H1 (cell line): Measurements from ENCODE around the gene RAB11FIP3. TPM values are rescaled to one million over a fixed set of nuclear protein-coding genes. Genes with fewer than 3 reads are reported as not detected.

Experiments used
- CTCF ChIA-PET: fragments of 300-600 bp; sonication (Branson Sonifier 250); formaldehyde crosslinking; loops from one replicate; lab custom pipeline; 2021; ENCODE audit not compliant: partially characterized antibody; lab: Charles Lee
- POLR2A ChIA-PET: fragments of 300-600 bp; sonication (Branson Sonifier 250); formaldehyde crosslinking; loops from one replicate; lab custom pipeline; 2021; ENCODE audit warnings: inconsistent platforms; ENCODE audit not compliant: partially characterized antibody; lab: Charles Lee
- DNase-seq, 2 experiments: peaks; one replicate each; pipeline versions ENCODE4 v3.0.0 to v3.0.0-alpha.2; 2010 to 2022; ENCODE audit warnings: low spot score in 2 of 2, low read depth in 1 of 2, mixed read lengths in 1 of 2
- FAIRE-seq: peaks from 2 replicates; lab custom pipeline; 2011; peaks lifted over from hg19 to GRCh38; lab: Jason Lieb, UNC
- H2AFZ ChIP-seq: 2 replicates; pipeline ENCODE4 v1.8.1; 2012; ENCODE audit warnings: low read length, inconsistent platforms
- H2AK5ac ChIP-seq: 2 replicates; pipeline ENCODE4 v1.6.1; 2013; ENCODE audit warnings: low read depth, low read length
- H2BK120ac ChIP-seq: replicated peaks from 2 replicates; pipeline ENCODE3; 2013; ENCODE audit warnings: low read depth, low read length, inconsistent platforms
- H2BK12ac ChIP-seq: 2 replicates; pipeline ENCODE4 v1.6.1; 2013; ENCODE audit warnings: low read depth, low read length
- H2BK15ac ChIP-seq: 2 replicates; pipeline ENCODE4 v1.6.1; 2013; ENCODE audit warnings: low read length
- H2BK20ac ChIP-seq: 2 replicates; pipeline ENCODE4 v1.6.1; 2013; ENCODE audit warnings: low read length
- H2BK5ac ChIP-seq: 2 replicates; pipeline ENCODE4 v1.6.1; 2013; ENCODE audit warnings: low read depth, low read length
- H3K14ac ChIP-seq: 2 replicates; pipeline ENCODE4 v1.6.1; 2013; ENCODE audit warnings: inconsistent platforms; ENCODE audit not compliant: insufficient read length
- H3K18ac ChIP-seq: 2 replicates; pipeline ENCODE4 v1.6.1; 2013; ENCODE audit warnings: low read length; ENCODE audit errors: extremely low read depth
- H3K23ac ChIP-seq: 2 replicates; pipeline ENCODE4 v1.6.1; 2013; ENCODE audit warnings: inconsistent platforms; ENCODE audit not compliant: insufficient read length
- H3K23me2 ChIP-seq: 2 replicates; pipeline ENCODE4 v1.6.1; 2013; ENCODE audit warnings: low read depth, low read length
- H3K27ac ChIP-seq: 2 replicates; pipeline ENCODE4 v1.6.1; 2011; ENCODE audit warnings: low read depth, low read length, inconsistent platforms
- H3K27me3 ChIP-seq, 4 experiments: replicated peaks in 1 of 4; 1 replicate in 1 of 4; 2 replicates in 3 of 4; pipeline versions ENCODE4 v1.6.1 to v1.8.1; 2011 to 2013; ENCODE audit warnings: low read length in 3 of 4, mild to moderate bottlenecking in 3 of 4, inconsistent platforms in 2 of 4, mixed read lengths in 2 of 4, moderate library complexity in 1 of 4; ENCODE audit not compliant: control insufficient read depth in 3 of 4, insufficient read depth in 3 of 4; ENCODE audit errors: extremely low read depth in 1 of 4
- H3K36me3 ChIP-seq, 4 experiments: 2 replicates each; pipeline versions ENCODE4 v1.6.1 to v1.8.1; 2011 to 2013; ENCODE audit warnings: mild to moderate bottlenecking in 4 of 4, low read length in 3 of 4, moderate library complexity in 2 of 4, control low read depth in 1 of 4, inconsistent platforms in 1 of 4; ENCODE audit not compliant: insufficient read depth in 4 of 4, control insufficient read depth in 2 of 4
- H3K4ac ChIP-seq: replicated peaks from 2 replicates; pipeline ENCODE3; 2013; ENCODE audit warnings: low read length, low read depth, mixed read lengths, inconsistent platforms; ENCODE audit not compliant: insufficient read length
- H3K4me1 ChIP-seq, 4 experiments: replicated peaks in 1 of 4; 1 replicate in 1 of 4; 2 replicates in 3 of 4; pipeline versions ENCODE4 v1.6.1 to v1.8.1; 2011 to 2013; ENCODE audit warnings: low read length in 3 of 4, inconsistent platforms in 2 of 4, mixed read lengths in 1 of 4; ENCODE audit not compliant: insufficient read depth in 4 of 4, control insufficient read depth in 3 of 4
- H3K4me2 ChIP-seq, 2 experiments: 2 replicates each; pipeline versions ENCODE4 v1.6.1 to v1.8.1; 2011 to 2013; ENCODE audit warnings: low read depth in 2 of 2, low read length in 2 of 2, control low read depth in 1 of 2, inconsistent platforms in 1 of 2, mild to moderate bottlenecking in 1 of 2; ENCODE audit not compliant: insufficient read depth in 1 of 2
- H3K4me3 ChIP-seq, 4 experiments: fragments of 200-600, 300-600 bp in 1 of 4; sonication (generic), shearing (Covaris generic), sonication (Bioruptor Twin) in 1 of 4; 2 replicates each; pipeline versions ENCODE4 v1.5.1 to v1.8.1; 2011 to 2016; ENCODE audit warnings: low read length in 4 of 4, low read depth in 3 of 4, control low read depth in 2 of 4, inconsistent platforms in 2 of 4, mild to moderate bottlenecking in 2 of 4, mixed read lengths in 1 of 4, moderate library complexity in 1 of 4; ENCODE audit not compliant: insufficient read depth in 2 of 4; ENCODE audit errors: extremely low read depth in 1 of 4
- H3K56ac ChIP-seq: replicated peaks from 2 replicates; pipeline ENCODE3; 2013; ENCODE audit warnings: low read depth, mild to moderate bottlenecking, mixed read lengths, low read length, inconsistent platforms; ENCODE audit not compliant: insufficient read length
- H3K79me1 ChIP-seq: 2 replicates; pipeline ENCODE4 v1.6.1; 2013; ENCODE audit warnings: low read depth, low read length, control low read depth
- H3K79me2 ChIP-seq, 2 experiments: 2 replicates each; pipeline versions ENCODE4 v1.6.1 to v1.8.1; 2012 to 2013; ENCODE audit warnings: low read length in 2 of 2, mild to moderate bottlenecking in 2 of 2, inconsistent platforms in 1 of 2; ENCODE audit not compliant: insufficient read depth in 2 of 2, control insufficient read depth in 1 of 2
- H3K9ac ChIP-seq, 4 experiments: replicated peaks in 1 of 4; 1 replicate in 1 of 4; 2 replicates in 3 of 4; pipeline versions ENCODE4 v1.6.1 to v1.8.1; 2011 to 2013; ENCODE audit warnings: low read depth in 3 of 4, low read length in 3 of 4, control low read depth in 2 of 4, mild to moderate bottlenecking in 2 of 4, moderate library complexity in 2 of 4, inconsistent platforms in 1 of 4; ENCODE audit errors: extremely low read depth in 1 of 4
- H3K9me3 ChIP-seq, 2 experiments: 2 replicates each; pipeline versions ENCODE4 v1.6.1 to v1.8.1; 2012 to 2013; ENCODE audit warnings: mild to moderate bottlenecking in 2 of 2, moderate library complexity in 2 of 2, control low read depth in 1 of 2, inconsistent platforms in 1 of 2, low read depth in 1 of 2, low read length in 1 of 2, mixed read lengths in 1 of 2; ENCODE audit not compliant: insufficient read depth in 2 of 2
- H4K20me1 ChIP-seq, 2 experiments: replicated peaks in 1 of 2; 2 replicates each; pipeline versions ENCODE3 to v1.8.1; 2011 to 2013; ENCODE audit warnings: inconsistent platforms in 2 of 2, low read length in 2 of 2, mild to moderate bottlenecking in 1 of 2; ENCODE audit not compliant: insufficient read depth in 2 of 2, control insufficient read depth in 1 of 2
- H4K5ac ChIP-seq: 2 replicates; pipeline ENCODE4 v1.6.1; 2013; ENCODE audit warnings: low read length, low read depth, mixed read lengths, inconsistent platforms; ENCODE audit not compliant: insufficient read length
- H4K8ac ChIP-seq: 2 replicates; pipeline ENCODE4 v1.8.0; 2013; ENCODE audit warnings: mild to moderate bottlenecking, moderate library complexity, low read length, inconsistent platforms; ENCODE audit not compliant: insufficient read depth; ENCODE audit errors: extremely low read depth
- H4K91ac ChIP-seq: replicated peaks from 2 replicates; pipeline ENCODE3; 2013; ENCODE audit warnings: low read length, mixed read lengths, inconsistent platforms; ENCODE audit not compliant: insufficient read length
- ASH2L ChIP-seq: fragments of 200-600, 300-600 bp; sonication (generic); IDR thresholded peaks from one replicate; pipeline ENCODE4 v1.7.1; 2017; ENCODE audit warnings: low read length
- CBX5 ChIP-seq: fragments of 300-800, 300-1000 bp; sonication (generic); IDR thresholded peaks from 2 replicates; pipeline ENCODE4 v1.7.1; 2016; ENCODE audit warnings: antibody characterized with exemption, low read length, low read depth
- GABPA ChIP-seq: IDR thresholded peaks from 2 replicates; pipeline ENCODE4 v1.6.1; 2011; ENCODE audit warnings: mild to moderate bottlenecking, low read length, moderate library complexity, borderline replicate concordance; ENCODE audit not compliant: insufficient read depth
- SAP30 ChIP-seq: fragments of 300-600 bp; sonication (generic); IDR thresholded peaks from 2 replicates; pipeline ENCODE4 v1.7.1; 2012; ENCODE audit warnings: low read length, moderate library complexity, mild to moderate bottlenecking, inconsistent platforms; ENCODE audit not compliant: insufficient read depth, insufficient replicate concordance
- SIRT6 ChIP-seq: IDR thresholded peaks from one replicate; pipeline ENCODE4 v1.7.1; 2012; ENCODE audit warnings: low read length, inconsistent platforms
- SP1 ChIP-seq: IDR thresholded peaks from 2 replicates; pipeline ENCODE4 v1.6.1; 2011; ENCODE audit warnings: low read depth, low read length
- WGBS, 2 experiments: shearing (Covaris generic) in 1 of 2; methylation state at CpG; one replicate each; pipeline versions ENCODE4 v1.1.6 to v1.1.7; 2013 to 2015; ENCODE audit warnings: low lambda C conversion rate in 2 of 2, mixed read lengths in 2 of 2, inconsistent platforms in 1 of 2, low coverage in 1 of 2, missing lambda C conversion rate in 1 of 2; ENCODE audit not compliant: insufficient replicate concordance in 2 of 2, insufficient coverage in 1 of 2, insufficient read length in 1 of 2; ENCODE audit errors: extremely low coverage in 1 of 2, missing lambda C conversion rate in 1 of 2; 5-methylcytosine and 5-hydroxymethylcytosine counted together
- polyA plus RNA-seq, 7 experiments: library from polyadenylated mRNA; depleted of rRNA in 3 of 7; stranded (reverse) in 5 of 7; unstranded in 2 of 7; fragments of >200 nt in 5 of 7; fragments of 200-250 nt in 2 of 7; gene quantifications; 1 replicate in 5 of 7; 2 replicates in 1 of 7; 4 replicates in 1 of 7; pipeline versions ENCODE4 v1.2.1 to v1.2.3, GENCODE V29; 2011 to 2013; ENCODE audit warnings: missing spikeins in 2 of 7, mixed read lengths in 2 of 7
- total RNA-seq: library from RNA; stranded (reverse); fragmentation: NEBNext Ultra II Directional; extraction: Animal tissue kit (Norgen Biotek cat#: 25700); gene quantifications from 2 replicates; pipeline ENCODE4 v1.2.1, GENCODE V29; 2021
- TF ChIP-seq, protein P1 (sequence below), 3 experiments: IDR thresholded peaks; 1 replicate in 2 of 3; 2 replicates in 1 of 3; pipeline versions ENCODE4 v1.5.1 to v1.6.1; 2011; ENCODE audit warnings: low read length in 3 of 3, mild to moderate bottlenecking in 3 of 3, inconsistent platforms in 2 of 3, low read depth in 1 of 3, moderate library complexity in 1 of 3; ENCODE audit not compliant: insufficient read depth in 1 of 3; ENCODE audit errors: control extremely low read depth in 1 of 3
- TF ChIP-seq, protein P2 (sequence below): IDR thresholded peaks from 2 replicates; pipeline ENCODE4 v1.6.1; 2011; ENCODE audit warnings: low read length, improper control_type of control experiment

Gene RAB11FIP3
- total and polyA plus RNA-seq, 2 of the 8 experiments (the other 6 are each of a cell fraction or from before 2014, with no cell fraction given) = 9.3 to 35.2 TPM

DNA sequence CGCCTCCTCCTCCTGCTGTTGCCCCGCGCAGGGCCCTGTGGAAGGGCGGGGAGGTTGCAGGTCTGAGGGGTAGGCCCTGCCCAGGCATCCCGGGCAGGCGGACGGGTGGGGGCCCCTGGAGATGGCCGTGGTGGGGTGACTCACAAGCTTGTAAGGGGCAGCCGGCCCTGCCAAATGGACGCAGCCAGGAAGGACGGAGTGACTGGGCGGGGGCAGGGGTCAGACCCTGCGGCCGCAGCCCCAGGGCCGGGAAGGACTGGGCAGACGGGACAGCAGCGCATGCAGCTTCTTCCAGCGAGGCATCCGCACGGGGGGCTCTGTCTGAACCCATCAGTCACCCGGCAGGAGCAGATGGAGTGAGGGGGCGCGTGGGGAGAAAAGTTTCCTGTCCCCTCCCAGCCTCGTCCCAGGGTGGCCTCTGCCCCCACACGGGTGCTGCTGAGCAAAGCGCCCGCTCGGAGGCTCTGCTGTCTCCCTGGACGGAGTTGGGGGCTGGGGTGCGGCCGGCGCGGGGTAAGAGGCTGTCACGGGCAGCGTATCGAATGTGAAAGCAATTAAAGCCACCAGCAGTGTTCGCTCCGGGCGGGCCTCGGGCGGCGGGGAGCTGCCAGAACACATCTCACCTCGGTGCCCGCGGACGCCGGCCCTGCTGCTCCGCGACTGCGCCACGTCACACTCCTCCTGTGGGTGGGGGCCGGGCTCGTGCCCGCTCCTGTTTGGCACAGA lies 129.4 kb downstream of the RAB11FIP3 start:
- Histone ChIP-seq H4K8ac (no peak overlapping the region), H3K9me3 (no peaks in the 10 kb centered on the region), H4K5ac (no peak overlapping the region), H3K27ac (no peak overlapping the region), H3K23ac (no peak overlapping the region), H2AFZ (no peak overlapping the region), H2BK15ac (no peak overlapping the region), H3K56ac (no peak overlapping the region), H4K20me1 (peaks cover 0 to 2% of the 10 kb centered on the region in 2 experiments), H2BK20ac (no peak overlapping the region), H2BK12ac (no peak overlapping the region), H2AK5ac (no peak overlapping the region), H3K18ac (no peak overlapping the region), H3K27me3 (peaks cover 4 to 20% (median 14%) of the 10 kb centered on the region in 4 experiments; a peak in 6 of 7 replicates), H3K4me2 (no peak overlapping the region), H2BK5ac (no peak overlapping the region), H3K23me2 (peaks cover 4% of the 10 kb centered on the region; the same call in 1 of the 2 replicates), H3K4me3 (no peak overlapping the region), H4K91ac (no peak overlapping the region), H3K14ac (no peak overlapping the region), H2BK120ac (no peak overlapping the region), H3K79me2 (no peaks in the 10 kb centered on the region), H3K36me3 (peaks cover 0 to 16% (median 2%) of the 10 kb centered on the region in 4 experiments; a peak in 1 of 8 replicates), H3K9ac (no peak overlapping the region), H3K79me1 (no peaks in the 10 kb centered on the region; the same call in 1 of the 2 replicates), H3K4me1 (peaks cover 0 to 8% (median 2%) of the 10 kb centered on the region in 4 experiments; a peak in 4 of 7 replicates), H3K4ac (no peak overlapping the region)
- DNase-seq = no peak
- ChIA-PET CTCF (interaction anchor here (0.6 to 3.9 kb wide), 9 partner anchors 10 to 236 kb away, joined by 3 to 21 read pairs (median 4); no protein-coding TSS in a partner anchor), POLR2A (interaction anchor here (0.7 to 2.2 kb wide), 8 partner anchors 9 to 28 kb away, joined by 3 to 8 read pairs (median 4); partner anchors contain the start of genes CAPN15 and NHLRC4)
- WGBS, 2 experiments = 91% methylated on average over 49 of the region's 54 CpGs; no CpG with 5 or more reads in 1 of the 2 experiments
- FAIRE-seq = no peak
- TF ChIP-seq SP1 (no peak), CBX5 (no peak), ASH2L (no peak), SIRT6 (no peak), SAP30 (no peak), GABPA (no peak)
- TF ChIP-seq, protein P1, sequence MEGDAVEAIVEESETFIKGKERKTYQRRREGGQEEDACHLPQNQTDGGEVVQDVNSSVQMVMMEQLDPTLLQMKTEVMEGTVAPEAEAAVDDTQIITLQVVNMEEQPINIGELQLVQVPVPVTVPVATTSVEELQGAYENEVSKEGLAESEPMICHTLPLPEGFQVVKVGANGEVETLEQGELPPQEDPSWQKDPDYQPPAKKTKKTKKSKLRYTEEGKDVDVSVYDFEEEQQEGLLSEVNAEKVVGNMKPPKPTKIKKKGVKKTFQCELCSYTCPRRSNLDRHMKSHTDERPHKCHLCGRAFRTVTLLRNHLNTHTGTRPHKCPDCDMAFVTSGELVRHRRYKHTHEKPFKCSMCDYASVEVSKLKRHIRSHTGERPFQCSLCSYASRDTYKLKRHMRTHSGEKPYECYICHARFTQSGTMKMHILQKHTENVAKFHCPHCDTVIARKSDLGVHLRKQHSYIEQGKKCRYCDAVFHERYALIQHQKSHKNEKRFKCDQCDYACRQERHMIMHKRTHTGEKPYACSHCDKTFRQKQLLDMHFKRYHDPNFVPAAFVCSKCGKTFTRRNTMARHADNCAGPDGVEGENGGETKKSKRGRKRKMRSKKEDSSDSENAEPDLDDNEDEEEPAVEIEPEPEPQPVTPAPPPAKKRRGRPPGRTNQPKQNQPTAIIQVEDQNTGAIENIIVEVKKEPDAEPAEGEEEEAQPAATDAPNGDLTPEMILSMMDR (IDR thresholded peaks at IDR 0.05; ENCODE audit: control extremely low read depth in 1 of 3, insufficient read depth in 1 of 3, low read depth in 1 of 3, low read length in 3 of 3) = no peak
- TF ChIP-seq, protein P2, sequence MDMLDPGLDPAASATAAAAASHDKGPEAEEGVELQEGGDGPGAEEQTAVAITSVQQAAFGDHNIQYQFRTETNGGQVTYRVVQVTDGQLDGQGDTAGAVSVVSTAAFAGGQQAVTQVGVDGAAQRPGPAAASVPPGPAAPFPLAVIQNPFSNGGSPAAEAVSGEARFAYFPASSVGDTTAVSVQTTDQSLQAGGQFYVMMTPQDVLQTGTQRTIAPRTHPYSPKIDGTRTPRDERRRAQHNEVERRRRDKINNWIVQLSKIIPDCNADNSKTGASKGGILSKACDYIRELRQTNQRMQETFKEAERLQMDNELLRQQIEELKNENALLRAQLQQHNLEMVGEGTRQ = no peak
